CD4-positive, alpha-beta T cell treated with Interleukin-4 for 1 hour (primary cell): ENCODE data around the gene KIAA0513.

ENCODE experiments used
- DNase-seq, 2 donors: peaks; one replicate each; pipeline ENCODE4 v3.0.0-alpha.2; 2020 to 2022

KIAA0513 gene

DNA sequence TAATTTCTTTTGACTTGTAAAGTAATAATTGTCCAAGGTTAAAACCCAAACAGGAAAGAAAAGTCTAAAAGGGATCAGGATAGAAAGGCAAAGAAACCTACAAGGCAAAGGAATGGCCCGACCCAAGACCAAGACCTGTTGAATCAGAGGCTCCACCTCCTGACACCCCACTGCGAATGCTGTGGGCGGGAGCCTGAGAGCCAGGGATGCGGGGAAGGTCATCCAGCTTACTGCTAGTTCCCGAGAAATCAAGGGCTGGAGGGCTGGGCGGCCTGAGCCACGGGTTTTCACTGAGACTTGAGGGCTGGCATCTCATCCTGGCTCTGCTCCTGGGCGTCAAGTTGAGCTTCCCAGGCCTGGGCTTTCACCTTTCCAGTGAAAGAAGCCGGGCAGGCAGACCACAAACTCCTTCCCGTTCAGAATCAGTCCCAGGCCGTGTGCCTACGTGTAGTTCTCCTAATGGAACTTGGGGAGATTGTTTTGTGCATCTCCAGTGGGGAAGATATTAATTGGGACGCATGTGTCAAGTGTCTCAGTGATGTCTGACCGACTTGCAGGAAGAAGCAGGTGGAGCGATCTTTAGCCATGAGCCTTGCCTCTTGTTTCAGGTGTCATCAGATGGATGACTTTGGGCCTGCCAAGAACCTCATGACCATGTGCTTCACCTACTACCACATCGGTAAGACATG, 47.8 kb downstream of the KIAA0513 start:
- DNase-seq = no peak

DNA sequence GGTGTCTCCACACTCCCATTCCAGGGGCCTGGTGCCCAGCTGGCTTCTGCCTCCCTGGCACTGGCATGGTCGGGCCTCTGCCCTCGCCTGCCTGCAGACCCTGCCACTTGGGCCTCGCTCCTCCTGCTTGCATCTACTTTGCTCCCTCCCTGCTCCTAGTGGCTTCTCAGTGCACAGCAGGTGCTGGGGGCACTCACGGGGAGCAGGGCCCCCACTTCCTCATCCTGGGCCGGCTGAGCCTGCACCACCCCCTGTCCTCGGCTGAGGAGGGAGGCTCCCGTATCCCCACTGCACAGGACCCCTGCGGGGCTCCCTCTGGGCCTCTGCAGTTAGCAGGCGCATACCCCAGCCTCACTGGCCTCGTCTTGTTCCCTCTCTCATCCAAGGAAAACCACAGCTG, 49.4 kb downstream of the KIAA0513 start:
- no peak for DNase-seq

DNA sequence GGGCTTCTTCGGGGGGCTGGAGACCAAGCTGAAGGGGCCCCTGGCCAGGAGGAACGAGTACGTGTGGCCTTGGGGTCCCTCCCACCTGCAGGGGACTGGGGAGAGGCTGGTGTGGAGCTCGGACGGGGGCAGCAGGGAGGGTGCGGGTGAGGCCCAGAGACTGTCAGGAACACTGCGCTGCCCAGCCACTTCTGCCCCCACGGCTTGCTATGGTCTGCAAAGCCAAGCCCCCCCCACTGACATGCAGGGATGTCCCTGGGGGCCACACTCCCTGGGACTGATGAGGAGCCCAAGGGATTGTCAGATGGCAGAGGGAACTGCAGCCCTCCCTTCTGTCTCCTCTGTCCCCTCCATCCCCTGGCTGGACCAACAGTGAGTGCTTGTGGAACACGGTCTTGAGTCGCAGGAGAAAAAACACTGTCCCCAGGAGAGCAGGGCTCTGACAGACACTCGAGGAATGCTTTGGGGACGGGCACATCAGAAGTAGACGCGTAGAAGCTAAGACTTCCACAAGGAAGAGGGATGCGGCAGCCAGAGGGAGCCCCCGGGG, 50.1 kb downstream of the KIAA0513 start:
- no peak for DNase-seq

DNA sequence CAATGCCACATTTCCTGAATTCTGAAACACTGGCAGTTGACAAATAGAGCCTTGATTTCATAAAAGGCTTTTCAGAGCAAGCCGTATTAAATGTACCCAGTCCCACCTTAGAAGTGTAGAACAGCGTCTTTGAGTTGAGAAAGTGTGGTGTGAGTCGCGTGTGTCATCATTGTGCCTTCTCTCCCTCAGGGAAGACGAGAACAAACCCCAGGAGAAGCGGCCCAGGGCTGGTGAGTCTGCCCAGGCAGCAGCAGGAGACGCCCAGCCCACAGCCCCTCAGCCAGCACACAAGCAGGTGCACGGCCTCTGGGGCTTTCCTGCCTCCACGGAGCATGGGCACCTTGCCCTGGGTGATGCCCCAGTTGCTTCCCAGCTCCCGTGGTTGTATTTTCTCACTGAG, 50.6 kb downstream of the KIAA0513 start:
- DNase-seq = no peak

DNA sequence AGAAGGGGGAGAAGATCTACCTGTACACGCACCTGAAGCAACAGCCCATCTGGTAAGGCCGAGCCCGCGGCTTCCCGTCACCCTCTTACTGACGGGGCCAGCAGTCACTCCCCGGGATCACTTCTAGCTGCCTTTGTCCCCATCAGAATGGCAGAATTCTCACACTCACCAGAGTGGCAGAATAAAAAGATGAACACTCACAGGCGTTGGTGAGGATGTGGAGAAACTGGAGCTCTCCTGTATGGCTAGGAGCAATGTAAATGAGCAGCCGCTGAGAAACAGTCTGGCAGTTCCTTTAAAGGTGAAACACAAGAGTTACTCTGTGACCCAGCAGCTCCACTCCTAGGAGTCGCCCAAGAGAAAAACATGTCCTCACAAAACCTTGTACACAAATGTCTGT, 51.4 kb downstream of the KIAA0513 start:
- DNase-seq = no peak

DNA sequence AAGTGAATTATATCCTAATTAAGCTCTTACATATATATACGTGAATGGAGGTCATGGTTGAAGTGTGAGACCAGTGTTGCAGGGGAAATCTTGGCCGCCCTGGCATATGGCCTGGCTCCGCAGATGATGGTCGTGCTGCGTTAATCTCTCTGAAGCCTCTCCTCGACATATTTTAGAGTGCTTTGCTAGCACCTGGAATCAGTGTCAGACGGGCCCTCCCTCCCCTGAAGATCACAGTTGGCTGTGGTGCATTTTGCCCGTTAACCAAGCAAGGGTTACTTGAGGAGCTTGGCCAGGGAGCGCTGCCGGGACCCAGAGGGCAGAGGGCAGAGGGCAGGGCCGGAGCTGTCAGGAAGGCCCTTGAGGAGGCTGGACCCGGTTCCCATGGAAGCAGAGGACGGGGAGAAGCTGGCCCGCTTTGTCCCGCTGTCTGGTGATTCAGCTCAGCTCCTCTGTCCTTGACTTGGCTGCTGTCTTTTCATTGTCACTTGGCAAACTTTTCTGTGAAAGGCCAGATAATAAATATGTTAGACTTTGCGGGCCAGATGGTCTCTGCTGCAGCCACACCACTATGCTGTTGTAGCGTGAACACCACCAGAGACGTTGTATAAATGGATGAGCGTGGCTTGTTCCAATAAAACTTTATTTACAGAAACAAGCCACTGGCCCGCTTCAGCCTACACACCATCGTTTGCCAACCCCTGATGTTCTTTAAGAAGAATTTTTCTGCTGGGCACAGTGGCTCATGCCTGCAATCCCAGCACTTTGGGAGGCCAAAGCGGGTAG, 52.4 kb downstream of the KIAA0513 start:
- DNase-seq = no peak

DNA sequence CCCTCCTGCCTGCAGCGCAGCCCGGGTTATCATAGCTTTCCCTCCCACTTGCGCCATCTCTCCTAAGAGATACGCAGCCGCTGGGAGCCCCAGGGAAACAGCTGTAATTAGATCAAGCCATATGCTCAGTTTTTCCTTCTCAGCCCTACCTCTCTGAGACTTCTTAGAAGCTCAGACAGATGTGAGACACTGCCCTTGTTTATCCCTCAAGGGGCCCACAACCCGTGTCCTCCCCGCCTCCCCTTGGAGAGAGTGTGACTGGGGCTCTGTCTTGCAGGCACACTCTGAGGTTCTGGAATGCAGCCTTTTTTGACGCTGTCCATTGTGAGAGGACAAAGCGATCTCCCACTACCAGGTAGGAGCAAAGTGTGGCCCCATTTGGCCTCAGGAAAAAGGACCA, 53.4 kb downstream of the KIAA0513 start:
- no peak for DNase-seq

DNA sequence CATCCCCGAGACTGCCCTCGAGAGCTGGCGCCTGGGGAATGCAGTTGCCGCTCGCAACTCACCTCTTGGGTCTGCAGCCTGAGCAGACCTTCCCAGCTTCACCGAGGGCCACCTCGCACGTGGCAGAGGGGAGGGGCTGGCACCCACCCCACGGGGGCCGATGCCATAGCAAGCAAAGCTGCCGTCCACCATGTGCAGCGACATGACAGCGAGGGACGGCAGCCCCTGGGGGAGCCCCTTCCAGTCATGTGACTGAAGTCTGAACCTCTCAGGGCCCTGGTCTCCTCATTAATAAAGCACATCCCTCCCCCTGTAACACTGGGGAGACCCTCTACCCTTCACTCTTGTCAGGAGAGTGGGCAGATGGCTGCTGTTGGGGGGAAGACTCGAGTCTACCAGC, 54.2 kb downstream of the KIAA0513 start:
- no peak for DNase-seq

DNA sequence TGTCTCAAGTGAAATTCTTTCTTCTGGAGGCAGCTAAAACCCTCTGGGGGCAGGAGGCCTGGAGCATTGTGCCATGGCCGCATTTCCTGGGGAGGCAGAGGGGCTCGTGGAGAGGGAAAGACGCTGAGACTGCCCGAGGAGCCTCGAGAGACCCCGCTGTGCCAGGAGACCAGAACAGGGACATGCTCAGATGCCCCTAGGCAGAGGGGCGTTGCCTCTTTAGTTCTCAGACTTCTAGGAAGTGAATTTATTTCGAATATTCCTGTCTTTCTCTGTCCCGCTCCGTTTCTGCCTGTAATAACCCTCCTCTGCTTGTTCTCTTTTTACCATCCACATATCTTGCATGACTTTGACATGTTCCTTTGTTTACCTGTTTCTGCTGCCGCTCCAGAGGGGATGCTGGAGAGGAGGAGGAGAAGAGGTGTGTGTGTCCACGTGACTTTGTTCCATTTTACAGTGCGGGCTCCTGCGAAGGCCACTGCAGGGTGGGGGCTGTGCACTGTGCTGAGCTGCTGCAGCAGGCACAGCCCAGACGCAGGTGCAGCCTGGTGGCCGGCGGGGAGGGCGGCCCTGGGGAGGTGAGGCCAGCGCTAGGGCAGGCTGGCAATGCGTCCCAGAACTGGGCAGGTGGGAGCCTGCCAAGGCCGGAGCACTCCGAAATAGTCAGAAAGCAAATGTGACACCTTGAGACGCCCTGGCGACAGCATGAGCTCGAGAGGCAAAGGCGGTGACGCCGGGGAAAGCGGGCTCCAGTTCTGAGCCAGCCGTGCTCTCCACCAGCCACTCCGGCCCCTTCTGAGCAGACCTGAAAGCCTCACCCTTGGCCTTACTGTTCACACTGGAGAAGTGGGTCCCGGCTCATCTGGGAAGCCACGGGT, 54.8 kb downstream of the KIAA0513 start:
- no peak for DNase-seq

DNA sequence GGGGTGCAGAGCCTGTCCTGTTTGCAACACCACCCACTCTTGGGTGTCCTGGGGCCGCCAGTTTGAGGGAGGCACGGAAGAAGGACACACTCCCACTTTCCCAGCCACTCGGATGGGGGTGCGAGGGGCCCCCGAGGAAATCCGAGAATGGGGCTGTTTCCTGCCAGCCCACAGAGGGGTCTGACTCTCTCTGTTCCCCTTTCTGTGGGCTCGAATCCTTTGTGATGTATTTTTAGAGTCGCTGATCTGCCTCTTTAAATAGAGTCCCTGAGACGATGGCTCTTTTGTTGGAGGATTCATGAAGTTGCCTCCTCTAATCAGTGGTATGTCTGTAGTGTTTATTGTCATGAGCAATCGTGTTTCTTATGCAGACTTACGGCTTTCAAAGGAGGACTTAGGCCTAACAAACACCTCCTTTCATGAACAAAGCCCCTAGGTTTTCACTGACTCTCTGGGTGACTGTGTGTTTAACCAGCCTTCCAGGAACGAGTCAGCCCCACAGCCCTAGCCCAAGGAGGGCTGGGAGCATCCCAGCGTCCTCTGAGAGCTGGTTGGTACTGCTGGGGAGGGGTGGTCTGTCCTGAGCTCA, 55.5 kb downstream of the KIAA0513 start:
- DNase-seq = no peak

DNA sequence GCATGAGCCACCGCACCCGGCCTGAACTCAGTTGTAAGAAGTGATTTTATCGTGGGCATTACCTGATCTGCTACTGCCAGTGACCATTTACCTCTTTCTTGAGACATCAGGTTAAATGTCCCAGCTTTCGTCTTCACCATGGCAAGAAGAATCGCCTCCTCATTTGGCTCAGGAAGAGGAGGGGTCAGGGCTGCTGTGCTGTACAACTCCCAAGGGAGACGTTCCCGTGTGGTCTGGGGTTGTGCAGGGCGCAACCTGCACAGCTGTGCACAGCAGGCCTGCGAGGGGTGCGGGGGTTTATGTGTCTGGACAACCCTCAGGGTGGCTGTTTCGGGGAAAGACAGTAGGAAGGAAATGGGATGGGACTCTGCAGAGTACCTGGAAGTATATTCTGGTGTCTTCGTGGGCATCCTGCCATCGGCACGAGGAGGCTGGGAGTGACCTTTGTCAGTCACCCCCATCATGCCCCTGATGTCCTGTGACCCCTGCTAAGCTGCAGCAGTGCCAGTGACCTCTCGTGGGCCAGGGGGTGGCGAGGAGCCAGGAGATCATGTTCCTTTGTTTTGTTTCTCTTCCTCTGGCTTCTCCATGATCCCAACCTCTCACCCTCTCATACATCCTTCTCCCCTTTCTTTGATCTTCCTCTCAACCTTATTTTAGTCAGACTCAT, 57.4 kb downstream of the KIAA0513 start:
- no peak for DNase-seq

DNA sequence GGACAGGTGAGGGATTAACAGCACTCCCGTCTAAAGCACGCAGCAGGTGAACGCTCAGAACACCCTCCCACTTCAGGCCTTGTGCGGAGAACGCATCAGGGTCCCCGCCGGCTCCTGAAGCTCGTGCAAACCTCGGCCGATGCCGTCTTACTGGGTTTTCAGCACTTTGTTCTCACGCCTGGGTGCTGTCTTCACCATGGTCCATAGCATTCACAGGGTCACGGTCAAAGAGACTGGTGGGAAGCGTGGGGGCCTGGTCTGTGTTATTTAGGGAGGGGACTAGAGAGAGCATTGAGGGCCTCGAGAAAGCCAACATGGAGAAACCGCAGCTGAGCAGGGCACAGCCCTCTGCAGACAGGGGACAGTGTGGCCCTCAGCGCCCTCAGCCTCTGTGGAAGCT, 58.1 kb downstream of the KIAA0513 start:
- no peak for DNase-seq

DNA sequence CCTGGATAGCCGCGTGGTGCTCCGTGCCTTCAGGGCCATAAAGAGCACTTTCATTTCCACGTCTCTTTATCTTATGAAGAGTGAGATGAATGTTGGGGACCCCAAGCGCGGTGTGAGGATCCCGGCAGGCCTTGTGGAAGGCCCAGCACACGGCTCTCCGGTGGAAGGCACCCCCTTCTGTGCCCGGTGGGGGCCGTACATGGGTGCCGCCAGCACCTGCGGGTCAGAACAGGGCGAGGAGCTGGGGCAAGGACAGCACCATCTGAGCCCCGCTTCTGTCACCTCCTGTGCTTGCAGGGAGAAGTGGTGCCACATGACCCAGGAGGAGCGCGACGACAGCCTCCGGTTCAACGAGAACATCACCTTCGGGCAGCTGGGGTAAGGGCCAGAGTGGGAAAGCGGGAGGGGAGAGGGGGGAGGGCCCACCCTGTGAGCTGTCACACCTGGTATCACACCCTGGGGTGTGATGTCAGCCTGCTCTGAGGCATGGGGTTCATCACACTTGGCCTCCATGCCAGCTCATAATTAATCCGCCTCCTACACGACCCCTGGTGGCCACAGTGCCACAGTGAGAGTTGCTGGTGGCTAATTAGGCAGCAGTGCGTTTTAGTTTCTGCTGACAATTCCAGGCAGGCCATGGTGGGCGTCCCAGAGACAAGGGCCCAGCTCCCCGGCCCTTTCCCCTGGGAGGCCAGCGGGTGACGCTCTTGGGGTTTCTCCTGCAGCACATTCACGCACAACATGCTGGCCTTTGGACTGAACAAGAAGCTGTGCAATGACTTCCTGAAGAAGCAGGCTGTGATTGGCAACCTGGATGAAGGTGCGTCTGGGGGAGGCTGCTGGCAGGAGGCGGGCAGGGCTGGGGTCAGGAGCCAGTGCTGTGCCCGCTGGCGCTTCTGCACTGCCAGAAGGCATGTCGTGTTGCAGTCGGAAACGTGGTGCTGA, 59.0 kb downstream of the KIAA0513 start:
- DNase-seq = peak; percentile 78 to 80

DNA sequence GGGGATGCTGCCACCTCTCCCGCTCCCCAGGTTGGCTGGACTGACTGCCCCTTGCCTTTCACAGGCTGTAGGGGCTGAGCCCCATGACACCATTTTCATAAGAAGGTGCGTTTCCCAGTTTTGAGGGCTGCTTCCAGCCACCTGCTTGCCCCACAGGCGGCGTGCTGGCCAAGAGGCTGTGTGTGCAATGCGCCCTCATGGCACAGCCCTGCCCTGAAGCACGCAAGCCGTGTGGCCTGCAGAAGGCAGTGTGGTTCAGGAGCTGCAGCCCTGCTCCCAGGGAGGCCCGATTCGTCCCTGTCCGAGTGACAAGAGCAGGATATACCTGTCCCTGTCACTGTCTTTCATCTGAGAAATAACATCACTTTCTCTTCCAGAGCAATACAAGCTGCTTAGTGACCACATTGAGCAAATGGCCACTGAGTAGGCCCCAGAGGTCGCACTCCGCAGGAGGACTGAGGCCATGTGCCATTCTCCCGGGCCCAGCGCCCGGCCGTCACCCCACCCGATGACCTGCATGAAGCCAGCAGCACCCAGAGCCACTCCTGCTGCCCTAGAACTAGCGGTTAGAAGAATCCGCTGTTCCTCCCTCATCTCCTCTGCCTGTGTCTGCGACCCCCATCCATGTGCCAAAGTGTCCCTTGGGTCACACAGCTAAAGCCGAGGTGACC, 60.4 kb downstream of the KIAA0513 start:
- no peak for DNase-seq

DNA sequence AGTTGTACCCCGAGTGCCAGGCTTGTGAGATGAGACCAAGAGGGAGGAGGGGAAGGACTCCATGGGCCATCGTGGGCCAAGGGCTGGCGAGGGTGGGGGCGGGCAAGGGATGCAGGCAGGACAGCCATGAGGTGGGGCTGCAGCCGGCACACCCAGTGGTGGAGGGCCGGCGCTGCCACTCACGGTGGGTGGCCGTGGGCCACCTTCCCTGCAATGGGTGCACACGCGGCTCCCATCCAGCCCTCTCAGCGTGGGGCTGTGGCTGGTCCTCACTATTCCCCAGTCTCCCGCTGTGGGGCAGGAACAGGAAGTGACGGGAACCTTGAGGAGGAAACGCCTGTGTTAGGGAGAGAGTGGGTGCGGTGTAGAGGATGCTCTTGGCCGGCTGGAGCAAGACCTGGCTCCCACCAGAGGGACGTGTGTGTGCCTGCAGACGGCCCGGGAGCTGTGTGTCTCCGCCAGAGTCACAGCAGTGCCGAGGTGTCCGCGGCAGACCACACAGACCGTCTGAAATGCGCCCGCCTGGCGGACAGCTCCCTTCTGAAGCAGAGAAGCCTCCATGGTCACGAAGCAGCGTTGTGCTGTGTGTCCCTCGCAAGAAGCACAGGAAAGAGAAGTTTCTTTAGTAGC, 61.1 kb downstream of the KIAA0513 start:
- DNase-seq = no peak

DNA sequence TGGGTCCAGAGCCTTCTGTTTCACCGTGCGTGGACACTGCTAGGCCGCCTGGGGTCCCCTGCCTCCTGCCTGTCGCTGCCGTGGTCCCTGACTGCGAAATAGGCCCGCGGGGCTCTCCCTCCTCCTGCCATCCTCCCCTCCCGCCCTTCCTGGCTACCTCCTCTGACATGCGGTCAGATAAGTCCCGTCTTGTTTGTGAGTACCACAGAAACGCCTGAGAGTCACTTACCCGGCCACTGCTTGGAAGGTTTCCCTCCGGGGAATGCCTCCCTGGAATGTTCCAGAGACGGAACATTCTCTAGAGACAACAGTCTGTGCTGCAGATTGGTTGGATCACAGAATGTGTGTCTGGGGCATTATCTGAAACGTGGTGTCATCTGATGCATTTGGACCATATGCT, 61.9 kb downstream of the KIAA0513 start:
- no peak for DNase-seq

DNA sequence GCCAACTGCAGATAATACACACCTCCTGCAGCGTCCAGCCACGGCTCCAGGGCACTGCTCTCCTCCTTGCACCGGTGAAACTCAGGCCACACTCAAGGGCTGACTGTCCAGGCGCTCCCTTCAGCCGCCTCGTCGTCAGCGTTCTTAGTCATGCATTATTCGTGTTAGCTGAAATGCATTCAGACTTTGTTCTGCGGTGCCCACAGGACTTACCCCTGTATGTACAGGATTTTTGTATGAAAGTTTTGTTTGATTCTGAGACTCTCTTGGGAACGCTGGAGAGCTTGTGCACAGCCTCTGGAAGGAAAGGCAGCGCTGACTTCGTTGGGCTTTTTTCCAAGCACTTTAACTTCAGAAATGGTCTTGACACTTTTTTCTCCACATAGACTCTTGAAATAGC, 62.6 kb downstream of the KIAA0513 start:
- DNase-seq = no peak

DNA sequence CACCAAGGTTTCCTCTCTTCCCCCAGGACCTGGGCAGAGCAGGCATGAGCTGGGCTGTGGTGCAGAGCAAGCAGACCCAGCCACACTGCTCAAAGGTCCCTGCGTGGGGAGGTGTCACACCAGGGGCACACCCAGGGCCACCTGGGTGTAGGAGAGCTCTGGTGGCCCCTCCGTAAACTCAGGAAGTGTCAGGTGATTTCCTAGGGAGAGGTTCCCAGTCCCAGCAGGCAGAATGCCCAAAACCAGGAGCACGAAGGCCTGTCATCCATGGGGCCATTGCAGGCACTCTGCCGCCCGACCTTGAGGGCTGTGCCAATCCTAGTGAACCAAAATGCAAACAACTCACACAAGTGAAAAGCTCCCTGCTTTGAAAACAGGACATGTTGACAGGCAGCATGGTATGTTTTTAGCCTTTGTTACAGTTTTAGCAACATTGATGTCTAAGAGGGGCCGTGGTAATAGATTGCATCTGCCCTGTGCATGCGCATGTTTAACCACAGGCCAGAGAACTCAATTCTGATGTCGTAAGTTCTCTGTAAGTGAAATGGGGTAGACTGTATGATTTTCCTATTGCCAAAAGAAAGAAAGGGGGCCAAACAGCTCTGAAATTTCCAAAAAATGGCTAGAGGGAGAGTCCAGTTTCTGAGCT, 63.4 kb downstream of the KIAA0513 start:
- no peak for DNase-seq

DNA sequence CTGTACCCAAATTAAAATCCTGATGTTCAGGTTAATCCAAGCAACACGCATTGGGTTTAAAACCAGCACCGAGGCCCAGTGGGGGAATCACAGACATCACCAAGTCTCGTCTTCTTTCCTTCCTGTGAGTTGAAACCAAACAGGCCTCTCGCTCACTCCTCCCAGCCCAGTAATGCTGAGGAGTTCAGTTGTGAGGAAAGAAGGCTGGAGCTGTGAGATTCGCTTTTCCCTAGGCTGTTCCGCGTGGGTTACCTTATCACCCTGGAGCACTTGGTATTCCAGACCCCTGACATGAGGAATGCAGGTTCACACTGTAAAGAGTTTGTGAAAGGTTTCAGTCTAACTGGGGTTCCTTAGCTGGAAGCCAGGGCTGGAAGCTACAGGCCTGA, 63.9 kb downstream of the KIAA0513 start:
- no peak for DNase-seq

DNA sequence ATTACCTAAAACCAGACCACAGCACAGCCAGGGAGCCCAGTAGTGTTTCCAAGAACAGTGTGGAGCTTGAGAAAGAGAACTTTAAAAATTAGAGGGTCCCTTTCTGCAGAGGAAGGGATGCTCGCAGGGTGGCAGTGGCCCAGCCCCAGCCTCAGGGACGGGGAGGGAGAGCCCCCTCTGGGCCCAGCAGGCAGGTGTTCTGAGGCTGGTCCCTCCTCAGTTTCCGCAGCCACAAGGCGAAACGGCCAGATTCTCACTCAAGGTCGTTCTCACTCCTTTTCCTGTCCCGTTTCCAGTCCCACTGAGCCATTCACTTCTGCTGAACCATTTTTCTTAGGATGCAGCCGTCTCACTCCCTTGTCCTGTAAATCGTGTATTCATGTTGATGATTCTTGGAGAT, 64.7 kb downstream of the KIAA0513 start:
- DNase-seq = no peak
